Cerebellar cortex (tissue), 1 donor: ENCODE results near the gene PIEZO2.

Source experiments
- DNase-seq: peaks from one replicate; pipeline ENCODE4 v3.0.0-alpha.2; 2015; ENCODE audit warnings: low spot score

Gene PIEZO2

DNA sequence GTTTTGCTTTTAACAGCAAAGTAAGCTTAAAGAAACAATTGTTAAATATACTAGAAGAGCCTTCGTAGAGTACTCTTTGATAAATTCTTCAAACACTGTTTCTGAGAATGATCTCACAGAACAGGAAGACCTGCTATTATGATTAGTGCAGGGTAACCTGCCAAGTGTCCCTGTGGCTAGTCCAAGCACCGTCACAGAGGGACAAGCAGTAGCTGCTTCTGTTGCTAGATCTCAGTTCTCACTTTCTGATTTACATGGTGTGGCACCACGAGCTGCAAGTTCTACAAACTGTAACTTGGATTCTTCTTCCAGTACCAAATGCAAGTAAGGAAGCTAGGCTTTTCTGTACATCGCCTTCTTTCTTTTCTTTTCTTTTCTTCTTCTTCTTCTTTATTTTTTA, 121.5 kb downstream of the PIEZO2 start:
- no peak for DNase-seq

DNA sequence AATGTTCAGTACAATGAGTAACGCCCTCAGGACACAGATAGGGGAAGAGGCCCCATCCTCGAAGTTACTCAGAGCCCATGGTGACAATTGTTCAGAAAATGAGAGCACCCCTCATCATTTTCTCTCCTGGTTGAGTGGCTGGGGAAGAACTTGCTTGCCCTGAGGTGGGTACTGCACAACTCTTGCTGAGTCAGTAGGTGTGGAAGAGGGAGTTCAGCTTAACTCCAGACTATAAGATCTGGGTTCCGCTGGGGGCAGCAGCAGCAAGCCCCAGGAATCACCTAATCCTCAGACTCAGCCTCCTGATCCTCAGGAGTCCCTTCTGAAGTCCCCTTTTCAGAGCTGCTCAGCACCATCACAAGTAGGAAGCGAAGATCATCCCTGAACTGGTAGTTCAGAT, 123.7 kb downstream of the PIEZO2 start:
- DNase-seq, result no peak

DNA sequence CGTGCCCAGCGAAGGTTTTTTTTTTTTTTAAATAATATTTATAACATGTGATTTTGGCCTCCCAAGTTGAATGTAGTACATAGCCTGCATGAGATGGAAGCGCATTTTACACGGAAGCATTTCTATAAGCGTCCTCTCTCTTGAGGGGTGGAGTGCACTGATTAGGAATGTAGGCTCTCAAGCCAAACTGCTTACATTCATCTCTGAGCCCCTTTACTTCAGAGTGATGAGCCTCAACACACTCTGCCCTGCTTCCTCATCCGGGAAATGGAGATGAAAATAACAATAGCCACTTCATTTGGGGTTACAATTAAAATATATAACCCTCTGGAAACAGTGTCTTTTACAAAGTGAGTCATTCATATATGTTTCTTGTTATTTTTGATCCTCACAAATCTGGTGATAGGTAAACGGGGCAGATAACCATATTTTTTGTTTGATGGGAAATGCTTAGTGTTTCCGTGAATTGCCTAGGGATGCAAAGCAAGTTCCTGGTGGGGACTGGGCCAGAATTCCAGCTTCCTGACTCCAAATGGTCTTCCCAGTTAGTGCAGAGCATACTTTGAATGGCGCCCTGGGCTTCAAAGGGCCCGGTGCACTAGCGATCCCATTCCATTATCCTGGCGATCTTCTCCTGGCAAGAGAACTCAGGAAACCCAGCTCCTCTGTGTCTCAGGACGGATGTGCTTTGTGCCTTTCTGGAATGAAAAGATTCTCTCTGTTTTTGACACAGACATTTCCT, 124.3 kb downstream of the PIEZO2 start:
- DNase-seq, result no peak

DNA sequence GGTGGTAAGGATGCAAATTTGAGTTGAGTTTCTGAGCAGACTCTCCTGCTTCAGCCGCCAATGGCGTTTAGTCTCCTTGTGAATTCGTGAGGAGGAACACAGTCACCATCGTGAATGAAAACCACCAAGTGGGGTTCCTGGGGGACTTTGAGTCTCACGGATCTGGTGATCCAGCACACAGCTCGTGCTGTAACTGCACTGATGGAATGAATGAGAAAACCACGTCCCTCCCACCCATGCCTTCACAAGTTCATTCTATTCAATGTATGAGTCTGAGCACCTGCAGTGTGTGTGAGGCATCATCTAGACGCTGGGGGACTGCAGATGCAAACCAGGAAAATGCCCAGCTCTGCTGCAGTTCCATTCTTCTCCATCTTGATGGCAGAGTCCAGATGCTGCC, 127.9 kb downstream of the PIEZO2 start:
- no peak for DNase-seq

GRCh38 chr18:11020877-11021414, 128.4 kb downstream of the PIEZO2 start:
- DNase-seq, result no peak

DNA sequence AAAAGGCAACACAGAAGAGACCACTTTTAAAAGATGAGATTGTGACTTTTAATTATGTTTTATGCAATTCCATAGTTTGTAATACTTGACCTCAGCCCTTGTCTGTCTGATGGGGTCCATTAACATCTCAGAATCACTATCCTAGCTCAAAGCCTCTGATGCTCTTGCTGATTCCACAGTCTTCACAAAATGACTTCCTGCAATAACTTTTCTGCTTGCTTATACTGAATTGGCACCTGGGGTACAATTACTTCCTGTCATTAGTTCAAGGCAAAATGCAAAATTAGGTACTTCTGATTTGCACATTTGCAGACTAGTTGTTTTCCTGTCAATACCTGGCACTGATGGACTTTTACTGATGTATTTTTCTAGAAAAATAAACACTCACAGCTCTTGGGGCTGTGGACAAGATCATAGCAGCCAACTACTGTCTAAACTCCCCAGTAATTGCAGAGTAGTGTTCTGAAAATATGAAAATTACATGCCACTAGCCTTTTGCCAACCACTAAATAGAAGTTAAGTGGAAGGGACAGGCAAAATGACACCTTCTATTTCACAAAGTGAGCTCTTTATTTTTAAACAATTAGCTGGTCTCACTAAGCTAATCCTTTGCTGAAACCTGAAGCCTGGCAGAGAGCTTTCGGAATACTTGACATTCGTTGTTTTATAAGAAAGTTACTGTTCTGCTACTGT, 129.1 kb downstream of the PIEZO2 start:
- no peak for DNase-seq

DNA sequence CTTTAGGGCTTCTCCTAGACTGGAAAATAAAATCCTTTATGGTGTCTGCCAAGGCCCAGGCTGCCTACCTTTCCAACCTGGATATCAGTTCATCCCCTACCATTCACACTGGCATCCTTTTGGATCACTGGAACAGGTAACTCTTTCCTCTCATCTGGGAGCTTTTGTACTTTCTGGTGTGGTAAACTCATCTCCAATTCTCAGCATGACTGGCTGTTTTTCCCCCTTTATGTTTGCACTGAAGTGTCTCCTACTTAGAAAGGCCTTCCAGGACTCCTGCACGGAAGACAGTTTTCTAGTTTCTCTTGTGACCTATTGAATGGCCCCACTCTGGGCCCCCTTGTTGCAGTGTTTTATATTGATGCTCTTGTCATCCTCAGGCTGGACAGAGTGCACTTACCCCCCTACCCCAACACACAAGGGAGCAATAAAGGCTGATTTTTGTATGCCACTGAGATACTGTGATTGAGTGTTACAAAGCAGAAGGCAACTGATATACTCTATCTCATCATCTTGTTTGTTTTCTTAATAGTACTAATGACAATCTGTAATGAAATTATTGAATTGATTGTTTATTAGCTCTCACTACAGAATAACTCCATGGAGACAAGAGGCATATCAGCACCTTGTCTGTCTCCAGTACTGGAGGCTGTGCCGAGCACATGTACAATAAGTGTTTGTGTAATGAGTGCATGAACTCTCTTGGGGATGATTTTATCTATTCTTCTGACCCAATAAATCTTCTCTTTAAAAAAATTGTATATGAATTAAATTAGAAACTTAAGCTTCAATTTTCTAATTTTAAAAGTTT, 129.9 kb downstream of the PIEZO2 start:
- DNase-seq, result no peak

DNA sequence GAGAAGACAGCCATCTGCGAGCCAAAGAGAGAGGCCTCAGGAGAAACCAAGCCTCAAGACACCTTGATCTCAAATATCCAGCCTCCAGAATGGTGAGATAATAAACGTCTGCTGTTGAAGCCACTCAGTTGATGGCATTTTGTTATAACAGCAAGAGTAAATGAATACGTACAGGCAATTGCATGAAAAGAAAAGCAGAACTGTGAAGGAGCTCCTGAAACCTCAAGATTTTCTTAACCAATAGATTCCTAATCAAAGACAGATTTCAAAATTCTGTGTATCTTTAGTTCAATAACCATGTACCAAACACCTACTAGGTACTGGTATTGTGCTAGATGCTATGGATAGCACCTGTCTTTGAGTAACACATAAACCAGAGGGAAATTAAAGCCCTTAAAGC, 139.5 kb downstream of the PIEZO2 start:
- no peak for DNase-seq

DNA sequence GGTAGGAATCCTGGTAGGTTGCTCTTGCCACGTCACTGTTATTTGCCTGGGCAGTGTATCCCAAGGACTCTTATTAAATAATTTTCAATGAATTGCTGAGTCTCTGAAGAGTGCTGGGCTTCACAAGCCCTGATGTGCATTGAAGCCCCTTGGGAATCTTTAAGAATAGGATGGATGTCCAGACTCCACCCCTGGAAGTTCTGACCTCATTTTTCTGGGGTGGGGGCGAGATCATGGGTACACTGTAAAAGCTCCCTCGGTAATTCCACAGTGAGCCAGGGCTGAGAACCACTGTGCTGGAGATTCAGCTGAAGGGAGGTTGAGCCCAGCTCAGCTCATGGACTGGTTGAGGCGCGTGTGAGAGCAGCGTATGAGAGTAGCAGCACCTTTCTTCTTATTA, 140.2 kb downstream of the PIEZO2 start:
- DNase-seq, result no peak

GRCh38 chr18:11008505-11008904, 140.9 kb downstream of the PIEZO2 start:
- DNase-seq, result no peak

GRCh38 chr18:11005528-11005927, 143.8 kb downstream of the PIEZO2 start:
- DNase-seq, result no peak

DNA sequence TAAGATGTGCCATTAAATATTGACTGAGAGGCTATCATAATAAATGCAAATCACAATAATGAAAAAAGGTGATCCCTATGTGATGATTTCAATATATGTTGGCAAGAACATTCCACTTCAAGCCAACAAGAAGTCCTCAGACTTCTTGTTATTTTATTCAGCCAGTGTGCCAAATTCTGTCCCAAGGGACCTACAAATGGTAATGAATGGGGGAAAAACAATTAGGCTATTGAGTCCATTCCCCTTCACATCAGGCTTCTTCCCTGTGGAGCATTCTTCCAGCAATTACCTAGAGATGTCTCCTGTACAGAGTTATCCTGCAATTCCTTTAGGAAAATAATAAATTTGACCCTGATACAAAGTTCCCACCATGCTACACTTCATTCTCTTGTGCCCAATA, 144.4 kb downstream of the PIEZO2 start:
- no peak for DNase-seq

DNA sequence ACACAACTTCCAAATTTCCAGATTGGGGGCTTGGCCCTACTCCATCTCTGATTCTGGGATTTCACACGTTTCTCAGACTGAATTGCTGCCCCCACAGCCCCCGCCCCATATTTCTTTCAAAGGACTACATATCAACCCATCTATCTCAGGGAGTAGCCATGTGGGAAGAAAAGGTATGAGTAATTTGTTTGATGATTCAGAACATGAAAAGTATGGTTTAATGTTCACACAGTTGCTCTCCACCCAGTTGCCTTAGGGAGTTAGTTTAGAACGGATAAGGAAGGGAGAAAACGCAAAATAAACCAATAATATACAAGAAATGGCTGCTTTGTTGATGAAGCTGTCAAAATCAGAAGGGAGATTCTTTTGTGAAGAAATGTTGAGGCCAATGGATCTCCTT, 145.1 kb downstream of the PIEZO2 start:
- no peak for DNase-seq

DNA sequence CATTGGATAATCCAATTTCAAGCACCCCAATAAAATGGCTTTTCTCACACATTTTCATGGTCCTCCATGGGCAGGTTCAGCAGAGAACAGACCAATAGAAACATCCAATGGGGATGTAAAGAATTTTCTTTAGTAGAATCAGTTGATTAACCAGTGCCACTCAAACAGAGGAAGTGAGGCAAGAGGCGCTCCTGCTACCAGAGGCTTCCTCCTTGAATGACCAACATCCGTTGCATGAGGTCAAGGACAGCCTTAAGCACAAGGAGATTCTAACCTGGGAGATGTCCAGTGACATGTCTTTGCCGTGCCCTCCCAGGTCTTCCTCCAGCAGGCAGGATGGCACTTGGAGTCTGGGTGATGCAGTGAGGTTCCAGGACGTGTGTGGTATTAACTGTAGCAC, 146.6 kb downstream of the PIEZO2 start:
- no peak for DNase-seq

DNA sequence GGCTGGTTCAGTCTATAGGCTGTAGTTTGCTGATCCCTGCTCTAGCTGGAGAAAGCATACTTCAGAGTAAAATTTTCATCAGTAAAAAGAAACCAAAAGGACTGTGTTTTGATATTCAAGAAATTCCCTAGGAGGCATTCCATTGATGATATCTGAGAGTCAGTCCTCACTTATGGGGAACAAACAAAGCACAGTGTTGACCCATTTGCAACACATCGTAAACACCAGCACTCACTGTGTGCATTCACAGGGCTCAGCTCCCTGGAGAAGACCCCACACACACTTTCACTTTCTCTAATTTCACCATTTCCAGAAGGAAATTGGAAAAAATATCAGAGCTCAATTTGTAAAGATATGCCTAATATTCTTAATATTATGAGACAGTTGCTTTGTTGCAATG, 147.1 kb downstream of the PIEZO2 start:
- no peak for DNase-seq

- no peak for DNase-seq
Observed at GRCh38 chr18:11000071-11000470, 149.3 kb downstream of the PIEZO2 start.

DNA sequence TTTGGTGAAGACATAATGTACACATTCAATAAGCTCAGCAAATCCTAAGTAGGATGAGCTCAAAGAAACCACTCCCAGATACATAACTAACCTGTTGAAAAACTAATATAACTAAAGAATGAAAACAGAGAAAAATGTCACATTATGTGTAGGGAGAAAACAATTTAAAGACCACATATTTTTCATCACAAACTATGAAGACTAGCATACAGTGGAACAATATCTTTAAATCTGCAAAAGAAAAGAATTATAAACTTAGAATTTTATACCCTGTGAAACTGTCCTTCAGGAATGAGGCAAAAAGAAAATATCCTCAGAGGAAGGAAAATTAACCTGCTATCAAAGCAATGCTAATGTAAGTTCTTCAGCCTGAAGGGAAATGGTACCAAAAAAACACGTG, 151.5 kb downstream of the PIEZO2 start:
- no peak for DNase-seq

GRCh38 chr18:10995550-10995949, 153.8 kb downstream of the PIEZO2 start:
- no peak for DNase-seq

GRCh38 chr18:10989486-10989885, 159.9 kb downstream of the PIEZO2 start:
- DNase-seq, result no peak

GRCh38 chr18:10985689-10986088, 163.7 kb downstream of the PIEZO2 start:
- DNase-seq, result no peak

DNA sequence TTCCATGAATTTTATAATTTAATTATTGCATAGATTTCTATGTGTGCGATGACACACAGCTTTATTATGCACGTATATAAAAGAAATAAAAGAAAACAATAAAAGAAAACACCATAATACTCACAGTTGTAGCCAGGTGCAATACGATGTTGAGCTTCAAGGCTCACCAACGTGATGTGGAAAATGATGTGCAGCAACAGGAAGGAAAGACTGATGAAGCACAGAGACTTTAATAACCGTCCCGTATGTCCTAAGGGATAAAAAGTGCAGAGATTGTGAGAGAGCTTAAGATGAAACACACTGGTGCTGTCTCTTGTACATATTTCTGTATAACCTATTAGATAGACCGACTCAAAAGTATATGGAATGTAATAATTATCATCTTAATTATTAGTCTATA, 170.0 kb downstream of the PIEZO2 start:
- DNase-seq, result no peak

DNA sequence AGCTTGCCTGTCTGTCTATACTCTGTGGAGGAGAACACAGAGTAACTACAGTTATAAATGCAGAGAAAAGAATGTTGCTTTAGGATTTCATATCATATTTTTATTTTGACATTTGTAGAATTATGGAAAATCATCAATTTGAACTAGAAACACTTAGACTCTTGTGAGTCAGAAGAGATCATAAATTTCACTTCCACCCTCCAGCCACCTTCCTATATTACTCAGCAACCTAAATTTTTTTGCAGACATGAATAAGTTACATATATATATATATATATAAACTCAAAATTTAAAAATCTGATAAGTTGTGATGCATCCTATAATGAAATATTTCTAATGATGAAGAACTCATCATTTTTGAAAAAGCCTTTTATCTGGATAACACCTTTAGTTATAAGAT, 172.3 kb downstream of the PIEZO2 start:
- DNase-seq, result no peak
